GM12878 (cell line): ENCODE data around the gene FAM111B. TPM values are rescaled to one million over a fixed set of nuclear protein-coding genes. Genes with fewer than 3 reads are reported as not detected.

Experiments used
- ATF3 ChIP-seq: IDR thresholded peaks from 2 replicates; pipeline ENCODE4 v1.6.1; 2011; ENCODE audit warnings: low read depth, mild to moderate bottlenecking, low read length, moderate library complexity, borderline replicate concordance; ENCODE audit errors: extremely low read depth
- BHLHE40 ChIP-seq, 2 experiments: fragments of 450-650 bp in 1 of 2; IDR thresholded peaks; 2 replicates each; pipeline ENCODE4 v1.6.1; 2011 to 2017; ENCODE audit warnings: low read depth in 2 of 2, borderline replicate concordance in 1 of 2, improper control_type of control experiment in 1 of 2, low read length in 1 of 2, mild to moderate bottlenecking in 1 of 2
- CREM ChIP-seq: IDR thresholded peaks from 2 replicates; pipeline ENCODE4 v1.6.1; 2014; ENCODE audit warnings: antibody characterized with exemption, low read depth
- HCFC1 ChIP-seq: fragments of 150-350 bp; IDR thresholded peaks from 2 replicates; pipeline ENCODE4 v1.6.1; 2014; ENCODE audit warnings: low read length
- HDAC2 ChIP-seq: fragments of 200-600 bp; sonication (generic); IDR thresholded peaks from 2 replicates; pipeline ENCODE4 v1.6.1; 2017
- IKZF2 ChIP-seq, 2 experiments: fragments of 450-650 bp; IDR thresholded peaks; 2 replicates each; pipeline ENCODE4 v1.6.1; 2017; ENCODE audit warnings: mild to moderate bottlenecking in 2 of 2, moderate library complexity in 2 of 2
- IRF4 ChIP-seq: IDR thresholded peaks from 2 replicates; pipeline ENCODE4 v1.6.1; 2011; ENCODE audit warnings: low read depth, low read length
- JUNB ChIP-seq: IDR thresholded peaks from 2 replicates; pipeline ENCODE4 v1.6.1; 2016; ENCODE audit warnings: antibody characterized with exemption, mild to moderate bottlenecking
- MAX ChIP-seq: IDR thresholded peaks from 2 replicates; pipeline ENCODE4 v1.6.1; 2012; ENCODE audit warnings: low read depth, low read length, improper control_type of control experiment
- MXI1 ChIP-seq: fragments of 150-350 bp; IDR thresholded peaks from 2 replicates; pipeline ENCODE4 v1.6.1; 2011; ENCODE audit warnings: low read depth, mild to moderate bottlenecking, inconsistent platforms, low read length, improper control_type of control experiment
- NBN ChIP-seq: fragments of 450-650 bp; IDR thresholded peaks from 2 replicates; pipeline ENCODE4 v1.6.1; 2016
- PML ChIP-seq: IDR thresholded peaks from 2 replicates; pipeline ENCODE4 v1.6.1; 2012; ENCODE audit warnings: low read length, inconsistent platforms
- RUNX3 ChIP-seq: IDR thresholded peaks from 2 replicates; pipeline ENCODE4 v1.6.1; 2012; ENCODE audit warnings: low read length, inconsistent platforms
- SMAD1 ChIP-seq: fragments of 450-650 bp; IDR thresholded peaks from 2 replicates; pipeline ENCODE4 v1.6.1; 2018; ENCODE audit warnings: mild to moderate bottlenecking, low read depth; ENCODE audit not compliant: partially characterized antibody
- SMARCA5 ChIP-seq: fragments of 450-650 bp; IDR thresholded peaks from 2 replicates; pipeline ENCODE4 v1.6.1; 2017; ENCODE audit warnings: mild to moderate bottlenecking
- TAF1 ChIP-seq: IDR thresholded peaks from 2 replicates; pipeline ENCODE4 v1.6.1; 2011; ENCODE audit warnings: mild to moderate bottlenecking, low read depth, low read length, borderline replicate concordance
- TBL1XR1 ChIP-seq: IDR thresholded peaks from 2 replicates; pipeline ENCODE4 v1.6.1; 2012; ENCODE audit warnings: low read depth, low read length, improper control_type of control experiment
- TCF12 ChIP-seq: IDR thresholded peaks from 2 replicates; pipeline ENCODE4 v1.6.1; 2011; ENCODE audit warnings: low read depth, mild to moderate bottlenecking, low read length
- polyA plus RNA-seq, 11 experiments: library from polyadenylated mRNA; depleted of rRNA in 4 of 11; unstranded in 6 of 11; stranded (reverse) in 5 of 11; fragments of >200 nt; fragmentation: Nextera tagmentation in 4 of 11; fragmentation: Illumina TruSeq in 1 of 11; extraction: Ambion mirVana in 4 of 11; extraction: Trizol in 1 of 11; gene quantifications; 1 replicate in 1 of 11; 2 replicates in 10 of 11; pipeline versions ENCODE4 v1.2.1 to v1.2.3, GENCODE V29; 2011 to 2016; ENCODE audit warnings: inconsistent platforms in 2 of 11, missing spikeins in 2 of 11, low read depth in 1 of 11
- total RNA-seq, 4 experiments: library from RNA; depleted of rRNA in 3 of 4; stranded (reverse); fragments of >200 nt in 3 of 4; fragmentation: Illumina TruSeq in 1 of 4; extraction: Trizol in 1 of 4; gene quantifications; 2 replicates each; pipeline versions ENCODE4 v1.2.1 to v1.2.3, GENCODE V29; 2013 to 2021
- TF ChIP-seq, protein P1 (sequence below): fragments of 450-650 bp; formaldehyde crosslinking; IDR thresholded peaks from 2 replicates; pipeline ENCODE4 v1.4.0; 2020; ENCODE audit warnings: mild to moderate bottlenecking, moderate library complexity
- TF ChIP-seq, protein P2 (sequence below): fragments of 450-650 bp; IDR thresholded peaks from 2 replicates; pipeline ENCODE4 v1.6.1; 2017; ENCODE audit warnings: mild to moderate bottlenecking, moderate library complexity
- TF ChIP-seq, protein P3 (sequence below): fragments of 450-650 bp; IDR thresholded peaks from 2 replicates; pipeline ENCODE4 v1.6.1; 2014; ENCODE audit warnings: mild to moderate bottlenecking

FAM111B gene
- total and polyA plus RNA-seq, 10 of the 15 experiments (the other 5 are each of a cell fraction or from before 2014, with no cell fraction given) = 35.9 to 97.2 (median 62.1) TPM

- TF ChIP-seq NBN (no peak), JUNB (no peak), IKZF2 (IDR thresholded peaks at IDR 0.05) (peak in 1 of 2 experiments; percentile 75; a peak in 2 of 4 replicates), RUNX3 (peak; percentile 93), HDAC2 (no peak), SMAD1 (no peak), SMARCA5 (no peak), PML (no peak; the same call in 1 of the 2 replicates), MXI1 (peak; percentile 19; the same call in 1 of the 2 replicates), MAX (0 out of 2 replicates have a peak, but pooled peaks have one; percentile 30), HCFC1 (no peak), BHLHE40 (IDR thresholded peaks at IDR 0.05; ENCODE audit: borderline replicate concordance in 1 of 2, low read depth in 2 of 2, low read length in 1 of 2) (peak in 1 of 2 experiments; percentile 26; a peak in 1 of 4 replicates), IRF4 (0 out of 2 replicates have a peak, but pooled peaks have one; percentile 52), CREM (peak; percentile 47; the same call in 1 of the 2 replicates), ATF3 (no peak), TAF1 (peak; percentile 68; the same call in 1 of the 2 replicates), TCF12 (peak; percentile 32; the same call in 1 of the 2 replicates), TBL1XR1 (peak; percentile 26; the same call in 1 of the 2 replicates)
- TF ChIP-seq, protein P1, sequence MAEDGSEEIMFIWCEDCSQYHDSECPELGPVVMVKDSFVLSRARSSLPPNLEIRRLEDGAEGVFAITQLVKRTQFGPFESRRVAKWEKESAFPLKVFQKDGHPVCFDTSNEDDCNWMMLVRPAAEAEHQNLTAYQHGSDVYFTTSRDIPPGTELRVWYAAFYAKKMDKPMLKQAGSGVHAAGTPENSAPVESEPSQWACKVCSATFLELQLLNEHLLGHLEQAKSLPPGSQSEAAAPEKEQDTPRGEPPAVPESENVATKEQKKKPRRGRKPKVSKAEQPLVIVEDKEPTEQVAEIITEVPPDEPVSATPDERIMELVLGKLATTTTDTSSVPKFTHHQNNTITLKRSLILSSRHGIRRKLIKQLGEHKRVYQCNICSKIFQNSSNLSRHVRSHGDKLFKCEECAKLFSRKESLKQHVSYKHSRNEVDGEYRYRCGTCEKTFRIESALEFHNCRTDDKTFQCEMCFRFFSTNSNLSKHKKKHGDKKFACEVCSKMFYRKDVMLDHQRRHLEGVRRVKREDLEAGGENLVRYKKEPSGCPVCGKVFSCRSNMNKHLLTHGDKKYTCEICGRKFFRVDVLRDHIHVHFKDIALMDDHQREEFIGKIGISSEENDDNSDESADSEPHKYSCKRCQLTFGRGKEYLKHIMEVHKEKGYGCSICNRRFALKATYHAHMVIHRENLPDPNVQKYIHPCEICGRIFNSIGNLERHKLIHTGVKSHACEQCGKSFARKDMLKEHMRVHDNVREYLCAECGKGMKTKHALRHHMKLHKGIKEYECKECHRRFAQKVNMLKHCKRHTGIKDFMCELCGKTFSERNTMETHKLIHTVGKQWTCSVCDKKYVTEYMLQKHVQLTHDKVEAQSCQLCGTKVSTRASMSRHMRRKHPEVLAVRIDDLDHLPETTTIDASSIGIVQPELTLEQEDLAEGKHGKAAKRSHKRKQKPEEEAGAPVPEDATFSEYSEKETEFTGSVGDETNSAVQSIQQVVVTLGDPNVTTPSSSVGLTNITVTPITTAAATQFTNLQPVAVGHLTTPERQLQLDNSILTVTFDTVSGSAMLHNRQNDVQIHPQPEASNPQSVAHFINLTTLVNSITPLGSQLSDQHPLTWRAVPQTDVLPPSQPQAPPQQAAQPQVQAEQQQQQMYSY (CRISPR knock-in tag) = no peak
- TF ChIP-seq, protein P2, sequence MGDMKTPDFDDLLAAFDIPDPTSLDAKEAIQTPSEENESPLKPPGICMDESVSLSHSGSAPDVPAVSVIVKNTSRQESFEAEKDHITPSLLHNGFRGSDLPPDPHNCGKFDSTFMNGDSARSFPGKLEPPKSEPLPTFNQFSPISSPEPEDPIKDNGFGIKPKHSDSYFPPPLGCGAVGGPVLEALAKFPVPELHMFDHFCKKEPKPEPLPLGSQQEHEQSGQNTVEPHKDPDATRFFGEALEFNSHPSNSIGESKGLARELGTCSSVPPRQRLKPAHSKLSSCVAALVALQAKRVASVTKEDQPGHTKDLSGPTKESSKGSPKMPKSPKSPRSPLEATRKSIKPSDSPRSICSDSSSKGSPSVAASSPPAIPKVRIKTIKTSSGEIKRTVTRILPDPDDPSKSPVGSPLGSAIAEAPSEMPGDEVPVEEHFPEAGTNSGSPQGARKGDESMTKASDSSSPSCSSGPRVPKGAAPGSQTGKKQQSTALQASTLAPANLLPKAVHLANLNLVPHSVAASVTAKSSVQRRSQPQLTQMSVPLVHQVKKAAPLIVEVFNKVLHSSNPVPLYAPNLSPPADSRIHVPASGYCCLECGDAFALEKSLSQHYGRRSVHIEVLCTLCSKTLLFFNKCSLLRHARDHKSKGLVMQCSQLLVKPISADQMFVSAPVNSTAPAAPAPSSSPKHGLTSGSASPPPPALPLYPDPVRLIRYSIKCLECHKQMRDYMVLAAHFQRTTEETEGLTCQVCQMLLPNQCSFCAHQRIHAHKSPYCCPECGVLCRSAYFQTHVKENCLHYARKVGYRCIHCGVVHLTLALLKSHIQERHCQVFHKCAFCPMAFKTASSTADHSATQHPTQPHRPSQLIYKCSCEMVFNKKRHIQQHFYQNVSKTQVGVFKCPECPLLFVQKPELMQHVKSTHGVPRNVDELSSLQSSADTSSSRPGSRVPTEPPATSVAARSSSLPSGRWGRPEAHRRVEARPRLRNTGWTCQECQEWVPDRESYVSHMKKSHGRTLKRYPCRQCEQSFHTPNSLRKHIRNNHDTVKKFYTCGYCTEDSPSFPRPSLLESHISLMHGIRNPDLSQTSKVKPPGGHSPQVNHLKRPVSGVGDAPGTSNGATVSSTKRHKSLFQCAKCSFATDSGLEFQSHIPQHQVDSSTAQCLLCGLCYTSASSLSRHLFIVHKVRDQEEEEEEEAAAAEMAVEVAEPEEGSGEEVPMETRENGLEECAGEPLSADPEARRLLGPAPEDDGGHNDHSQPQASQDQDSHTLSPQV = no peak
- TF ChIP-seq, protein P3, sequence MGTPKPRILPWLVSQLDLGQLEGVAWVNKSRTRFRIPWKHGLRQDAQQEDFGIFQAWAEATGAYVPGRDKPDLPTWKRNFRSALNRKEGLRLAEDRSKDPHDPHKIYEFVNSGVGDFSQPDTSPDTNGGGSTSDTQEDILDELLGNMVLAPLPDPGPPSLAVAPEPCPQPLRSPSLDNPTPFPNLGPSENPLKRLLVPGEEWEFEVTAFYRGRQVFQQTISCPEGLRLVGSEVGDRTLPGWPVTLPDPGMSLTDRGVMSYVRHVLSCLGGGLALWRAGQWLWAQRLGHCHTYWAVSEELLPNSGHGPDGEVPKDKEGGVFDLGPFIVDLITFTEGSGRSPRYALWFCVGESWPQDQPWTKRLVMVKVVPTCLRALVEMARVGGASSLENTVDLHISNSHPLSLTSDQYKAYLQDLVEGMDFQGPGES = no peak
Measured at GRCh38 chr11:59172345-59173079, 65.5 kb downstream of the FAM111B start (continued).
